SK-N-SH treated with all-trans-retinoic acid at 6 μM for 48 hours (cell line): ENCODE results near the gene SLC45A1.

Source experiments
- OSR1 ChIP-seq: fragments of 250-450 bp; sonication (Bioruptor Pico); IDR thresholded peaks from 2 replicates; pipeline ENCODE4 v1.8.0; 2022; ENCODE audit warnings: moderate library complexity, mild to moderate bottlenecking, inconsistent platforms
- ZC3H10 ChIP-seq: fragments of 250-450 bp; sonication (Bioruptor Pico); IDR thresholded peaks from 2 replicates; pipeline ENCODE4 v1.5.1; 2021; ENCODE audit warnings: mild to moderate bottlenecking, moderate library complexity

DNA sequence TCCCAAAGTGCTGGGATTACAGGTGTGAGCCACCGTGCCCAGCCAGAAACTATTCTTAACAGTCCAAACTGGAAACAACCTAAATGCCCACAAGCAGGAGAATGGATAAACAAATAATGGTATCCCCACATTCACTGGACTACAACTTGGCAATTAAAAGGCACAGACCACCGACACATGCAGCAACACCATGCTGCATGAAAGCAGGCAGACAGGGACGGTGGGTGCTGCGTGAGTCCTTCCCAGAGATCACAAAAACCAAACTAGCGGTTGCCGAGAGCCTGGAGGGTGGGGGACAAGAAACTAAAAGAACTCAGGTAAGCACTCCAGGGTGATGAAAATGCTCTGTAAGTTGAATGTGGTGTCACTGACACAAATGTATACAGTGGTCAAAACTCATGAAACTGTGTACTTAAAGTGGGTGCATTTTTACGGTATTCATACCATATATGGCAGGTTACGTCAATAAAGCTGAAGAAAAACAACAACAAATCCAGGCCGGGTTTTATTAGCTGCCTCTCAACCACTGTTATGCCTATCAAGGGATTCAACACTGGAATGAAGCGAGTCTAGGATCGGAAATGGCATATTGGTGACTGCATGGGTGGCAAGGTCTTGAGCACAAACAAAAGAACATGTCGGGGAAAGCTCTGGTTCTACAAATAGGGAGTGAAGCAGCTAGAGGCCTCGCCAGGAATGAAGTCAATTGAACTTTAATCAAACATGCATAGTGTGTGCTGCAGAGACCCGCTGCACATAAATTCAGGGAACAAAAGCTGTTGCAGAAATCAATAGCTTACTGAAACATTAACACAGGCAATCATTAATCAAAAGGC, 52.4 kb downstream of the SLC45A1 start:
- TF ChIP-seq ZC3H10 (CRISPR knock-in tag) (no peak), OSR1 (CRISPR knock-in tag) (no peak)
